CD4-positive, alpha-beta memory T cell (primary cell): ENCODE data around the gene HS3ST1. TPM values are rescaled to one million over a fixed set of nuclear protein-coding genes. Genes with fewer than 3 reads are reported as not detected.

Experiments
- CTCF ChIA-PET: fragments of 350-600 bp; sonication (Branson Sonifier 250); formaldehyde crosslinking; loops from one replicate; lab custom pipeline; 2021; ENCODE audit warnings: inconsistent platforms; ENCODE audit not compliant: partially characterized antibody; lab: Charles Lee
- POLR2A ChIA-PET: fragments of 350-600 bp; sonication (Branson Sonifier 250); formaldehyde crosslinking; loops from one replicate; lab custom pipeline; 2021; ENCODE audit not compliant: partially characterized antibody; lab: Charles Lee
- DNase-seq, 5 donors: peaks; one replicate each; pipeline versions ENCODE4 v3.0.0 to v3.0.0-alpha.2; 2020 to 2022; ENCODE audit warnings: mixed read lengths in 1 of 5
- H3K27ac ChIP-seq: one replicate; pipeline ENCODE4 v1.7.0; 2013; ENCODE audit warnings: low read depth, low read length
- H3K27me3 ChIP-seq: 2 replicates; pipeline ENCODE4 v1.7.0; 2013; ENCODE audit warnings: mild to moderate bottlenecking, low read length, moderate library complexity; ENCODE audit not compliant: insufficient read depth
- H3K36me3 ChIP-seq: 2 replicates; pipeline ENCODE4 v1.7.0; 2013; ENCODE audit warnings: mild to moderate bottlenecking, low read length, moderate library complexity; ENCODE audit not compliant: insufficient read depth
- H3K4me1 ChIP-seq: 2 replicates; pipeline ENCODE4 v1.7.0; 2013; ENCODE audit warnings: mild to moderate bottlenecking, low read length, moderate library complexity; ENCODE audit not compliant: insufficient read depth
- H3K4me3 ChIP-seq, 2 donors: one replicate each; pipeline ENCODE4 v1.7.0; 2013; ENCODE audit warnings: low read length in 2 of 2, mild to moderate bottlenecking in 1 of 2
- H3K9me3 ChIP-seq, 2 donors: one replicate each; pipeline ENCODE4 v1.7.0; 2013; ENCODE audit warnings: low read length in 2 of 2, control low read depth in 1 of 2; ENCODE audit not compliant: control insufficient read depth in 1 of 2
- H3K27ac Mint-ChIP-seq, 7 donors: one replicate each; pipeline ENCODE4 v1.8.0; 2020 to 2021; ENCODE audit warnings: mixed read lengths in 7 of 7, mild to moderate bottlenecking in 6 of 7, inconsistent platforms in 3 of 7, moderate library complexity in 3 of 7
- H3K27me3 Mint-ChIP-seq, 2 donors: one replicate each; pipeline ENCODE4 v1.8.0; 2020 to 2021; ENCODE audit warnings: mixed read lengths in 2 of 2
- H3K36me3 Mint-ChIP-seq, 2 donors: one replicate each; pipeline ENCODE4 v1.8.0; 2020 to 2021; ENCODE audit warnings: mixed read lengths in 2 of 2, inconsistent platforms in 1 of 2, mild to moderate bottlenecking in 1 of 2
- H3K4me1 Mint-ChIP-seq, 4 donors: one replicate each; pipeline ENCODE4 v1.8.0; 2020 to 2021; ENCODE audit warnings: mixed read lengths in 4 of 4, mild to moderate bottlenecking in 1 of 4
- H3K4me3 Mint-ChIP-seq, 8 donors: one replicate each; pipeline ENCODE4 v1.8.0; 2020 to 2021; ENCODE audit warnings: mixed read lengths in 8 of 8, mild to moderate bottlenecking in 7 of 8, moderate library complexity in 6 of 8, inconsistent platforms in 3 of 8
- H3K9me3 Mint-ChIP-seq, 8 donors: one replicate each; pipeline ENCODE4 v1.8.0; 2020 to 2021; ENCODE audit warnings: mixed read lengths in 8 of 8, mild to moderate bottlenecking in 5 of 8, inconsistent platforms in 3 of 8, moderate library complexity in 1 of 8
- intact Hi-C: fragments of 100-400 bp; cut with micrococcal nuclease; formaldehyde crosslinking; loops from one replicate; pipeline ENCODE4 v1.15.1; 2023
- polyA plus RNA-seq, 2 donors: library from polyadenylated mRNA; unstranded; fragments of 300-500 nt; fragmentation: Illumina TruSeq; gene quantifications; one replicate each; pipeline ENCODE4 v1.2.3, GENCODE V29; 2021
- total RNA-seq, 2 experiments: library from RNA; stranded (reverse); gene quantifications; one replicate each; pipeline ENCODE4 v1.2.3, GENCODE V29; 2021

Gene HS3ST1
- total and polyA plus RNA-seq, 4 experiments from 2014 or later: 0.03 to 0.06 TPM; not detected in 2

- Histone ChIP-seq H3K4me1 (no peaks in the 10 kb centered on the region), H3K9me3 (no peaks in the 10 kb centered on the region), H3K27ac (no peak overlapping the region), H3K36me3 (no peaks in the 10 kb centered on the region), H3K27me3 (no peaks in the 10 kb centered on the region), H3K4me3 (no peak overlapping the region)
- intact Hi-C loops: no loop called here
- DNase-seq: no peak
- Mint-ChIP-seq H3K36me3 (peaks cover 1 to 29% of the 10 kb centered on the region in 2 donors), H3K27me3 (peaks cover 6 to 7% of the 10 kb centered on the region in 2 donors), H3K9me3 (peaks cover 0 to 14% (median 13%) of the 10 kb centered on the region in 8 donors), H3K27ac (peak overlapping the region in 1 of 7 donors; percentile 50), H3K4me1 (peaks cover 3 to 11% (median 4%) of the 10 kb centered on the region in 4 donors), H3K4me3 (no peak overlapping the region)
- CTCF ChIA-PET: no interaction called here
- POLR2A ChIA-PET: interaction anchor here (1.0 kb wide), 1 partner anchor 16 kb away, joined by 3 read pairs; no protein-coding TSS in a partner anchor
Observed at GRCh38 chr4:11455201-11455835, 26.6 kb upstream of the HS3ST1 start.

GRCh38 chr4:11451716-11452115, 23.0 kb upstream of the HS3ST1 start:
- Mint-ChIP-seq H3K27ac (no peak overlapping the region), H3K27me3 (peaks cover 6 to 13% of the 10 kb centered on the region in 2 donors), H3K4me1 (peaks cover 3 to 11% (median 4%) of the 10 kb centered on the region in 4 donors), H3K36me3 (no peaks in the 10 kb centered on the region), H3K9me3 (peaks cover 0 to 5% (median 0%) of the 10 kb centered on the region in 8 donors), H3K4me3 (no peak overlapping the region)
- ChIA-PET CTCF (no interaction called here), POLR2A (interaction anchor here (1.3 kb wide), 1 partner anchor 20 kb away, joined by 3 read pairs; no protein-coding TSS in a partner anchor)
- no peak for DNase-seq
- no peaks in the 10 kb centered on the region for H3K36me3 ChIP-seq
- no peak overlapping the region for H3K4me3 ChIP-seq
- no peak overlapping the region for H3K27ac ChIP-seq
- H3K9me3 ChIP-seq: no peaks in the 10 kb centered on the region
- no peaks in the 10 kb centered on the region for H3K27me3 ChIP-seq
- H3K4me1 ChIP-seq: no peaks in the 10 kb centered on the region
- intact Hi-C loops: no loop called here

GRCh38 chr4:11446155-11446811, 17.6 kb upstream of the HS3ST1 start:
- Histone ChIP-seq H3K36me3 (no peaks in the 10 kb centered on the region), H3K9me3 (no peaks in the 10 kb centered on the region), H3K4me1 (no peaks in the 10 kb centered on the region), H3K27ac (no peak overlapping the region), H3K4me3 (no peak overlapping the region), H3K27me3 (no peaks in the 10 kb centered on the region)
- Mint-ChIP-seq H3K4me1 (no peaks in the 10 kb centered on the region), H3K4me3 (no peak overlapping the region), H3K9me3 (peaks cover 0 to 2% (median 0%) of the 10 kb centered on the region in 8 donors), H3K36me3 (no peaks in the 10 kb centered on the region), H3K27me3 (peaks cover 5 to 9% of the 10 kb centered on the region in 2 donors), H3K27ac (no peak overlapping the region)
- intact Hi-C loops: no loop called here
- DNase-seq: no peak
- CTCF ChIA-PET: interaction anchor here (1.2 to 1.7 kb wide), 2 partner anchors 10 to 12 kb away, joined by 4 read pairs; no protein-coding TSS in a partner anchor
- POLR2A ChIA-PET: no interaction called here

- Histone ChIP-seq H3K27me3 (no peaks in the 10 kb centered on the region), H3K4me1 (no peaks in the 10 kb centered on the region), H3K27ac (no peak overlapping the region), H3K36me3 (no peaks in the 10 kb centered on the region), H3K4me3 (no peak overlapping the region), H3K9me3 (no peaks in the 10 kb centered on the region)
- no peaks in the 10 kb centered on the region for H3K36me3 Mint-ChIP-seq
- POLR2A ChIA-PET: no interaction called here
- no peak for DNase-seq
- H3K27ac Mint-ChIP-seq: no peak overlapping the region
- H3K4me1 Mint-ChIP-seq: no peaks in the 10 kb centered on the region
- peaks cover 0 to 2% of the 10 kb centered on the region in 2 donors for H3K27me3 Mint-ChIP-seq
- CTCF ChIA-PET: no interaction called here
- H3K4me3 Mint-ChIP-seq: no peak overlapping the region
- no peaks in the 10 kb centered on the region for H3K9me3 Mint-ChIP-seq
- intact Hi-C loops: no loop called here
Observed at GRCh38 chr4:11441194-11441556, 12.5 kb upstream of the HS3ST1 start.

- Mint-ChIP-seq H3K4me3 (no peak overlapping the region), H3K4me1 (no peaks in the 10 kb centered on the region), H3K27me3 (peaks cover 0 to under 1% of the 10 kb centered on the region in 2 donors), H3K9me3 (no peaks in the 10 kb centered on the region), H3K27ac (peak overlapping the region in 1 of 7 donors; percentile 27), H3K36me3 (no peaks in the 10 kb centered on the region)
- Histone ChIP-seq H3K9me3 (no peaks in the 10 kb centered on the region), H3K4me1 (no peaks in the 10 kb centered on the region), H3K27me3 (no peaks in the 10 kb centered on the region), H3K36me3 (no peaks in the 10 kb centered on the region), H3K27ac (no peak overlapping the region), H3K4me3 (no peak overlapping the region)
- no peak for DNase-seq
- CTCF ChIA-PET: interaction anchor here (0.9 kb wide), 1 partner anchor 20 kb away, joined by 3 read pairs; no protein-coding TSS in a partner anchor
- intact Hi-C loops: no loop called here
- POLR2A ChIA-PET: no interaction called here
Observed at GRCh38 chr4:11440481-11441193, 11.9 kb upstream of the HS3ST1 start.

- ChIA-PET POLR2A (no interaction called here), CTCF (interaction anchor here (0.9 kb wide), 1 partner anchor 20 kb away, joined by 3 read pairs; no protein-coding TSS in a partner anchor)
- no peaks in the 10 kb centered on the region for H3K36me3 Mint-ChIP-seq
- Histone ChIP-seq H3K4me3 (no peak overlapping the region), H3K27ac (no peak overlapping the region), H3K27me3 (no peaks in the 10 kb centered on the region), H3K36me3 (no peaks in the 10 kb centered on the region), H3K4me1 (no peaks in the 10 kb centered on the region), H3K9me3 (no peaks in the 10 kb centered on the region)
- no peak overlapping the region for H3K4me3 Mint-ChIP-seq
- no peak overlapping the region for H3K27ac Mint-ChIP-seq
- intact Hi-C loops: no loop called here
- no peaks in the 10 kb centered on the region for H3K4me1 Mint-ChIP-seq
- H3K9me3 Mint-ChIP-seq: no peaks in the 10 kb centered on the region
- no peaks in the 10 kb centered on the region for H3K27me3 Mint-ChIP-seq
- no peak for DNase-seq
Observed at GRCh38 chr4:11439836-11440235, 11.1 kb upstream of the HS3ST1 start.

- Mint-ChIP-seq H3K4me1 (no peaks in the 10 kb centered on the region), H3K27ac (no peak overlapping the region), H3K27me3 (peaks cover 1 to 2% of the 10 kb centered on the region in 2 donors), H3K4me3 (no peak overlapping the region), H3K9me3 (no peaks in the 10 kb centered on the region), H3K36me3 (no peaks in the 10 kb centered on the region)
- Histone ChIP-seq H3K9me3 (no peaks in the 10 kb centered on the region), H3K4me3 (no peak overlapping the region), H3K36me3 (no peaks in the 10 kb centered on the region), H3K27me3 (no peaks in the 10 kb centered on the region), H3K27ac (no peak overlapping the region), H3K4me1 (no peaks in the 10 kb centered on the region)
- DNase-seq: no peak
- CTCF ChIA-PET: no interaction called here
- POLR2A ChIA-PET: no interaction called here
- intact Hi-C loops: no loop called here
Observed at GRCh38 chr4:11438647-11439046, 10.0 kb upstream of the HS3ST1 start.
